HepG2 (cell line): ENCODE data around the gene S100A11. TPM values are rescaled to one million over a fixed set of nuclear protein-coding genes. Genes with fewer than 3 reads are reported as not detected.

Experiments used
- ATAC-seq: fragments of 200-7000 bp; cut with Tn5 transposase; 3 replicates; pipeline ENCODE4 v1.9.1; 2020; ENCODE audit warnings: mild to moderate bottlenecking, moderate library complexity
- BruUV-seq: library from RNA; stranded (reverse); fragments of 400-500 nt; replicated peaks from 2 replicates; lab custom pipeline; 2021; lab: Mats Ljungman, UMichigan
- CTCF ChIA-PET: fragments of 300-600 bp; formaldehyde crosslinking; extraction: SDS; loops from one replicate; lab custom pipeline; 2021; ENCODE audit warnings: low total read pairs, inconsistent platforms, low intra/inter-chr PET ratio; lab: Yijun Ruan, JAX
- POLR2A ChIA-PET: fragments of 350-600 bp; sonication (Branson Sonifier 250); formaldehyde crosslinking; loops from one replicate; lab custom pipeline; 2020; ENCODE audit warnings: antibody characterized with exemption, inconsistent platforms; lab: Yijun Ruan, JAX
- DNase-seq: peaks from one replicate; pipeline ENCODE4 v3.0.0-alpha.2; 2015; ENCODE audit warnings: low spot score
- FAIRE-seq: peaks from 3 replicates; lab custom pipeline; 2011; peaks lifted over from hg19 to GRCh38; lab: Jason Lieb, UNC
- H2AFZ ChIP-seq: one replicate; pipeline ENCODE4 v1.6.1; 2011; ENCODE audit warnings: low read length, inconsistent platforms
- H3K27ac ChIP-seq: fragments of 300-600 bp; 3 replicates; pipeline ENCODE4 v1.8.0; 2011; ENCODE audit warnings: mixed run types, mild to moderate bottlenecking, mixed read lengths, low read length, inconsistent platforms; ENCODE audit not compliant: insufficient read depth; ENCODE audit errors: extremely low read length
- H3K27me3 ChIP-seq, 2 experiments: fragments of 200-600 bp in 1 of 2; 2 replicates in 1 of 2; 3 replicates in 1 of 2; pipeline versions ENCODE4 v1.6.0 to v1.8.0; 2011; ENCODE audit warnings: low read length in 2 of 2, mild to moderate bottlenecking in 2 of 2, moderate library complexity in 2 of 2, inconsistent platforms in 1 of 2; ENCODE audit not compliant: insufficient read depth in 2 of 2, control insufficient read depth in 1 of 2
- H3K36me3 ChIP-seq, 2 experiments: fragments of 200-600 bp in 1 of 2; replicated peaks in 1 of 2; 2 replicates in 1 of 2; 3 replicates in 1 of 2; pipeline versions ENCODE4 v1.5.1 to v1.8.0; 2011; ENCODE audit warnings: low read length in 2 of 2, inconsistent platforms in 1 of 2; ENCODE audit not compliant: insufficient read depth in 2 of 2, control insufficient read depth in 1 of 2
- H3K4me1 ChIP-seq: 2 replicates; pipeline ENCODE4 v1.5.1; 2012; ENCODE audit warnings: low read length, inconsistent platforms; ENCODE audit not compliant: insufficient read depth
- H3K4me2 ChIP-seq: 2 replicates; pipeline ENCODE4 v1.6.0; 2011; ENCODE audit warnings: low read depth, low read length, inconsistent platforms
- H3K4me3 ChIP-seq, 3 experiments: fragments of 200-600 bp in 1 of 3; sonication (generic), shearing (Covaris generic) in 1 of 3; replicated peaks in 1 of 3; 2 replicates each; pipeline ENCODE4 v1.5.1; 2011 to 2016; ENCODE audit warnings: low read length in 3 of 3, inconsistent platforms in 2 of 3, low read depth in 2 of 3, mild to moderate bottlenecking in 2 of 3, control low read depth in 1 of 3, mixed read lengths in 1 of 3; ENCODE audit not compliant: insufficient read depth in 1 of 3
- H3K79me2 ChIP-seq: one replicate; pipeline ENCODE4 v1.6.1; 2011; ENCODE audit warnings: low read length, inconsistent platforms; ENCODE audit not compliant: insufficient read depth
- H3K9ac ChIP-seq: 2 replicates; pipeline ENCODE4 v1.6.0; 2011; ENCODE audit warnings: mild to moderate bottlenecking, low read depth, low read length, inconsistent platforms; ENCODE audit not compliant: insufficient read depth
- H3K9me3 ChIP-seq: 2 replicates; pipeline ENCODE4 v1.5.1; 2012; ENCODE audit warnings: mild to moderate bottlenecking, low read length
- H4K20me1 ChIP-seq: 2 replicates; pipeline ENCODE4 v1.6.0; 2011; ENCODE audit warnings: inconsistent platforms, mild to moderate bottlenecking, low read length, moderate library complexity; ENCODE audit not compliant: insufficient read depth
- ATF2 ChIP-seq: sonication (generic); formaldehyde crosslinking; IDR thresholded peaks from 2 replicates; pipeline ENCODE4 v1.4.0; 2020; ENCODE audit warnings: missing genetic modification reagents
- FOXP1 ChIP-seq, 2 experiments: fragments of 450-650 bp in 1 of 2; IDR thresholded peaks; 2 replicates each; pipeline ENCODE4 v1.6.1; 2017 to 2018; ENCODE audit warnings: antibody characterized with exemption in 1 of 2
- HMG20B ChIP-seq: conservative IDR thresholded peaks from 2 replicates; pipeline ENCODE4 v1.6.1; 2016; ENCODE audit warnings: missing genetic modification reagents, missing compliant biosample characterization
- IRF1 ChIP-seq: sonication (generic); formaldehyde crosslinking; IDR thresholded peaks from 2 replicates; pipeline ENCODE4 v1.4.0; 2020; ENCODE audit warnings: low read depth, mild to moderate bottlenecking, missing genetic modification reagents
- KMT2A ChIP-seq: sonication (generic); formaldehyde crosslinking; IDR thresholded peaks from 2 replicates; pipeline ENCODE4 v1.4.0; 2020; ENCODE audit warnings: missing genetic modification reagents
- LRRFIP1 ChIP-seq: sonication (generic); formaldehyde crosslinking; conservative IDR thresholded peaks from 2 replicates; pipeline ENCODE4 v1.4.0; 2020; ENCODE audit warnings: missing genetic modification reagents
- REL ChIP-seq: sonication (generic); formaldehyde crosslinking; conservative IDR thresholded peaks from 2 replicates; pipeline ENCODE4 v1.8.0; 2022; ENCODE audit warnings: mild to moderate bottlenecking, missing genetic modification reagents, moderate library complexity
- SNRNP70 ChIP-seq: fragments of 200-400 bp; formaldehyde crosslinking; IDR thresholded peaks from 2 replicates; pipeline ENCODE4 v1.6.1; 2017; ENCODE audit warnings: mild to moderate bottlenecking, low read depth, low read length, moderate library complexity
- YEATS4 ChIP-seq: sonication (generic); formaldehyde crosslinking; IDR thresholded peaks from 2 replicates; pipeline ENCODE4 v1.4.0; 2020; ENCODE audit warnings: missing genetic modification reagents, borderline replicate concordance
- ZNF160 ChIP-seq: sonication (generic); formaldehyde crosslinking; IDR thresholded peaks from 2 replicates; pipeline ENCODE4 v1.8.0; 2022; ENCODE audit warnings: mild to moderate bottlenecking, inconsistent platforms, missing genetic modification reagents
- ZNF256 ChIP-seq: sonication (generic); formaldehyde crosslinking; conservative IDR thresholded peaks from 2 replicates; pipeline ENCODE4 v1.4.0; 2020; ENCODE audit warnings: missing genetic modification reagents
- ZNF619 ChIP-seq: sonication (generic); formaldehyde crosslinking; IDR thresholded peaks from 2 replicates; pipeline ENCODE4 v1.4.0; 2020; ENCODE audit warnings: mild to moderate bottlenecking, missing genetic modification reagents
- ZNF644 ChIP-seq: IDR thresholded peaks from 2 replicates; pipeline ENCODE4 v1.6.1; 2016; ENCODE audit warnings: low read depth
- WGBS: methylation state at CpG from one replicate; pipeline ENCODE4 v1.1.6; 2017; ENCODE audit warnings: low lambda C conversion rate; 5-methylcytosine and 5-hydroxymethylcytosine counted together
- in situ Hi-C: cut with HindIII; loops from 2 replicates; pipeline ENCODE4 v1.10.0; 2017; ENCODE audit warnings: low pct_unique_long_range_greater_than_20kb; ENCODE audit not compliant: extremely low pct_ligation_motif_present
- intact Hi-C: fragments of 100-400 bp; cut with micrococcal nuclease; formaldehyde crosslinking; loops from one replicate; pipeline ENCODE4 v1.10.0; 2022; ENCODE audit not compliant: unreplicated experiment
- polyA plus RNA-seq, 8 experiments: library from polyadenylated mRNA; depleted of rRNA in 3 of 8; stranded (reverse) in 7 of 8; unstranded in 1 of 8; fragments of >200 nt; fragmentation: Illumina TruSeq in 4 of 8; extraction: Trizol in 4 of 8; gene quantifications; 2 replicates each; pipeline versions ENCODE4 v1.2.1 to v1.2.3, GENCODE V29; 2011 to 2016; ENCODE audit warnings: low read depth in 4 of 8, missing spikeins in 1 of 8, mixed read lengths in 1 of 8; ENCODE audit not compliant: insufficient read depth in 1 of 8
- total RNA-seq, 5 experiments: library from RNA; depleted of rRNA; stranded (reverse); fragments of >200 nt; fragmentation: Illumina TruSeq; extraction: Trizol; gene quantifications; 2 replicates each; pipeline ENCODE4 v1.2.3, GENCODE V29; 2016; ENCODE audit warnings: low read depth in 1 of 5
- TF ChIP-seq, protein P1 (sequence below): sonication (generic); formaldehyde crosslinking; IDR thresholded peaks from 2 replicates; pipeline ENCODE4 v1.9.0; 2021; ENCODE audit warnings: missing genetic modification reagents, borderline replicate concordance

Gene S100A11
- total and polyA plus RNA-seq, 2 of the 13 experiments (the other 11 are each of a cell fraction or from before 2014, with no cell fraction given): 6.6 to 34.4 TPM

- TF ChIP-seq FOXP1 (IDR thresholded peaks at IDR 0.05) (no peak), FOXP1 (CRISPR knock-in tag; IDR thresholded peaks at IDR 0.05) (no peak), YEATS4 (CRISPR knock-in tag) (no peak), ZNF160 (no peak)
Measured at GRCh38 chr1:151986501-151987190, 50.2 kb downstream of the S100A11 start (continued).

GRCh38 chr1:151985768-151986167, 51.0 kb downstream of the S100A11 start:
- FAIRE-seq: no peak
- Histone ChIP-seq H3K27me3 (no peaks in the 10 kb centered on the region), H3K4me3 (no peak overlapping the region), H3K4me2 (no peak overlapping the region), H3K79me2 (peaks cover 29% of the 10 kb centered on the region), H3K9ac (no peak overlapping the region), H3K36me3 (peaks cover 17 to 54% of the 10 kb centered on the region in 2 experiments), H4K20me1 (peaks cover 8% of the 10 kb centered on the region), H3K9me3 (no peaks in the 10 kb centered on the region), H3K4me1 (peaks cover 31% of the 10 kb centered on the region), H3K27ac (no peak overlapping the region), H2AFZ (no peak overlapping the region)
- intact Hi-C loops: no loop called here
- in situ Hi-C loops: no loop called here
- no peak for ATAC-seq
- ChIA-PET CTCF (no interaction called here), POLR2A (no interaction called here)
- no TSS peak for BruUV-seq
- 89% methylated on average over 1 of the region's 1 CpG for WGBS
- no peak for DNase-seq
- TF ChIP-seq, protein P1, sequence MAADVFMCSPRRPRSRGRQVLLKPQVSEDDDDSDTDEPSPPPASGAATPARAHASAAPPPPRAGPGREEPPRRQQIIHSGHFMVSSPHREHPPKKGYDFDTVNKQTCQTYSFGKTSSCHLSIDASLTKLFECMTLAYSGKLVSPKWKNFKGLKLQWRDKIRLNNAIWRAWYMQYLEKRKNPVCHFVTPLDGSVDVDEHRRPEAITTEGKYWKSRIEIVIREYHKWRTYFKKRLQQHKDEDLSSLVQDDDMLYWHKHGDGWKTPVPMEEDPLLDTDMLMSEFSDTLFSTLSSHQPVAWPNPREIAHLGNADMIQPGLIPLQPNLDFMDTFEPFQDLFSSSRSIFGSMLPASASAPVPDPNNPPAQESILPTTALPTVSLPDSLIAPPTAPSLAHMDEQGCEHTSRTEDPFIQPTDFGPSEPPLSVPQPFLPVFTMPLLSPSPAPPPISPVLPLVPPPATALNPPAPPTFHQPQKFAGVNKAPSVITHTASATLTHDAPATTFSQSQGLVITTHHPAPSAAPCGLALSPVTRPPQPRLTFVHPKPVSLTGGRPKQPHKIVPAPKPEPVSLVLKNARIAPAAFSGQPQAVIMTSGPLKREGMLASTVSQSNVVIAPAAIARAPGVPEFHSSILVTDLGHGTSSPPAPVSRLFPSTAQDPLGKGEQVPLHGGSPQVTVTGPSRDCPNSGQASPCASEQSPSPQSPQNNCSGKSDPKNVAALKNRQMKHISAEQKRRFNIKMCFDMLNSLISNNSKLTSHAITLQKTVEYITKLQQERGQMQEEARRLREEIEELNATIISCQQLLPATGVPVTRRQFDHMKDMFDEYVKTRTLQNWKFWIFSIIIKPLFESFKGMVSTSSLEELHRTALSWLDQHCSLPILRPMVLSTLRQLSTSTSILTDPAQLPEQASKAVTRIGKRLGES (CRISPR knock-in tag): no peak
- TF ChIP-seq SNRNP70 (no peak), ZNF644 (CRISPR knock-in tag) (no peak), ZNF256 (CRISPR knock-in tag) (no peak), LRRFIP1 (CRISPR knock-in tag) (no peak), ZNF619 (CRISPR knock-in tag) (no peak), KMT2A (CRISPR knock-in tag) (no peak), REL (CRISPR knock-in tag) (no peak), ATF2 (CRISPR knock-in tag) (no peak), IRF1 (no peak), HMG20B (CRISPR knock-in tag) (no peak)
